Gastroesophageal sphincter (tissue), 3 donors: ENCODE data around the gene DERA.

Experiments used
- CTCF ChIP-seq, 4 experiments: fragments of 200-600 bp in 2 of 4; fragments of 450-650 bp in 2 of 4; sonication (generic) in 1 of 4; IDR thresholded peaks; one replicate each; pipeline ENCODE4 v1.5.1; 2017 to 2019; ENCODE audit warnings: antibody characterized with exemption in 4 of 4, mild to moderate bottlenecking in 2 of 4, moderate library complexity in 2 of 4
- EP300 ChIP-seq: sonication (generic); formaldehyde crosslinking; IDR thresholded peaks from one replicate; pipeline ENCODE4 v1.6.1; 2017; ENCODE audit warnings: antibody characterized with exemption, mild to moderate bottlenecking
- POLR2A ChIP-seq, 2 donors: fragments of 450-650 bp; IDR thresholded peaks; one replicate each; pipeline ENCODE4 v1.6.1; 2017; ENCODE audit warnings: antibody characterized with exemption in 2 of 2, mild to moderate bottlenecking in 2 of 2, moderate library complexity in 1 of 2
- POLR2AphosphoS5 ChIP-seq: sonication (generic); formaldehyde crosslinking; IDR thresholded peaks from one replicate; pipeline ENCODE4 v1.6.1; 2017; ENCODE audit warnings: antibody characterized with exemption

GRCh38 chr12:16021026-16021425 is 109.9 kb downstream of the DERA start:
- no peak for TF ChIP-seq POLR2AphosphoS5
- TF ChIP-seq CTCF (IDR thresholded peaks at IDR 0.05), result no peak
- no peak for TF ChIP-seq POLR2A (IDR thresholded peaks at IDR 0.05)
- no peak for TF ChIP-seq EP300
